Fibroblast of lung (primary cell): Measurements from ENCODE around the gene VN1R4.

Experiments used
- CTCF ChIP-seq, 2 donors: IDR thresholded peaks in 1 of 2; conservative IDR thresholded peaks in 1 of 2; 1 replicate in 1 of 2; 2 replicates in 1 of 2; pipeline ENCODE4 v1.5.1; 2011 to 2012; ENCODE audit warnings: low read length in 2 of 2, control low read depth in 1 of 2, inconsistent platforms in 1 of 2, low read depth in 1 of 2, mild to moderate bottlenecking in 1 of 2
- EZH2 ChIP-seq: IDR thresholded peaks from 2 replicates; pipeline ENCODE4 v1.5.1; 2012; ENCODE audit warnings: low read length, control low read depth, mild to moderate bottlenecking; ENCODE audit errors: missing control alignments

- TF ChIP-seq CTCF (conservative IDR thresholded peaks at IDR 0.05 in 1 of 2, IDR thresholded peaks at IDR 0.05 in 1 of 2; ENCODE audit: low read depth in 1 of 2, low read length in 2 of 2): no peak
- TF ChIP-seq EZH2: no peak
These were observed 17.6 kb upstream of the VN1R4 start for GRCh38 chr19:53285087-53285486.
